MM.1S (cell line): ENCODE measurements around the gene FBXL20.

Experiments
- DNase-seq: peaks from one replicate; pipeline ENCODE4 v3.0.0-alpha.2; 2015
- H2AFZ ChIP-seq: fragments of 300-600 bp; sonication (generic); 2 replicates; pipeline ENCODE4 v1.6.0; 2016; ENCODE audit warnings: antibody characterized with exemption, low read length
- H3F3A ChIP-seq: fragments of 300-600 bp; sonication (generic); 2 replicates; pipeline ENCODE4 v1.6.1; 2016; ENCODE audit warnings: mild to moderate bottlenecking, antibody characterized with exemption, low read length, moderate library complexity, mixed read lengths; ENCODE audit not compliant: insufficient read depth
- H3K27ac ChIP-seq: fragments of 300-600 bp; sonication (generic); 2 replicates; pipeline ENCODE4 v1.5.1; 2016; ENCODE audit warnings: mild to moderate bottlenecking, low read length
- H3K27me3 ChIP-seq: fragments of 300-600 bp; sonication (generic); replicated peaks from 2 replicates; pipeline ENCODE4 v1.6.0; 2016; ENCODE audit warnings: low read length; ENCODE audit not compliant: insufficient read depth
- H3K36me3 ChIP-seq: fragments of 300-600 bp; sonication (generic); replicated peaks from 2 replicates; pipeline ENCODE4 v1.6.1; 2016; ENCODE audit warnings: mild to moderate bottlenecking, low read length, mixed read lengths; ENCODE audit not compliant: insufficient read depth
- H3K4me1 ChIP-seq: fragments of 300-600 bp; sonication (generic); 2 replicates; pipeline ENCODE4 v1.6.1; 2016; ENCODE audit warnings: low read length, mixed read lengths
- H3K4me2 ChIP-seq: fragments of 300-600 bp; sonication (generic); 2 replicates; pipeline ENCODE4 v1.6.0; 2016; ENCODE audit warnings: low read depth, low read length
- H3K4me3 ChIP-seq: fragments of 300-600 bp; sonication (generic); 2 replicates; pipeline ENCODE4 v1.5.1; 2016; ENCODE audit warnings: low read length, mixed read lengths
- H3K79me2 ChIP-seq: fragments of 300-600 bp; sonication (generic); 2 replicates; pipeline ENCODE4 v1.6.1; 2016; ENCODE audit warnings: mixed run types, low read length, mixed read lengths
- H3K9ac ChIP-seq: fragments of 300-600 bp; sonication (generic); 2 replicates; pipeline ENCODE4 v1.6.1; 2016; ENCODE audit warnings: low read length, mixed read lengths
- H3K9me2 ChIP-seq: fragments of 300-600 bp; sonication (generic); replicated peaks from 2 replicates; pipeline ENCODE4 v1.6.1; 2016; ENCODE audit warnings: mild to moderate bottlenecking, low read length, mixed read lengths; ENCODE audit not compliant: insufficient read depth
- H3K9me3 ChIP-seq: fragments of 300-600 bp; sonication (generic); replicated peaks from 2 replicates; pipeline ENCODE4 v1.6.1; 2016; ENCODE audit warnings: mild to moderate bottlenecking, low read length, mixed read lengths; ENCODE audit not compliant: insufficient read depth
- H4K20me1 ChIP-seq: fragments of 300-600 bp; sonication (generic); 2 replicates; pipeline ENCODE4 v1.6.1; 2016; ENCODE audit warnings: mild to moderate bottlenecking, low read length, moderate library complexity, mixed read lengths; ENCODE audit not compliant: insufficient read depth
- EZH2 ChIP-seq: fragments of 300-600 bp; sonication (generic); optimal IDR thresholded peaks from 2 replicates; pipeline ENCODE3; 2017; ENCODE audit warnings: low read depth, mild to moderate bottlenecking, antibody characterized with exemption, low read length, mixed read lengths
- EZH2phosphoT487 ChIP-seq: fragments of 300-600 bp; sonication (generic); IDR thresholded peaks from 2 replicates; pipeline ENCODE4 v1.6.1; 2018; ENCODE audit warnings: antibody characterized with exemption, low read length
- TF ChIP-seq, protein P1 (sequence below): fragments of 300-600 bp; sonication (generic); IDR thresholded peaks from 2 replicates; pipeline ENCODE4 v1.5.1; 2016; ENCODE audit warnings: antibody characterized with exemption, low read length, mixed read lengths

Gene FBXL20

DNA sequence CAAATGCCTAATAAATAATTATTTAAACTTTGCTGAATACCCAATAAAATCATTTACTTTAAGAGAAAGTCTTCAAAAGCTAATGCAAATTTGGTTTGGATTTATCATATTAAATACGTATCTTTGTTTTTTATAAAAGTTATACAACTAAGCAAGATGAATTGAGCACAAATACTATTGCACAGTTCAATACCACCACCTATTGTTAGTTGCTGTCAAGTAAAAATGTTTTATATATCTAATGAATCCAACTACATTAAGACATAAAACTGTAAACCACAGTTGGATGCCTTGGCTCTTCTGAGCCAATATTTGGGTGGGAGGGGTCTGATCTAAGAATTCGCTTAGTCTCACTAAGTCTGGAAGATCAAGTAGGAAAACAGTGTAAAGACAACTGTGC is 7.7 kb downstream of the FBXL20 start:
- H3K27ac ChIP-seq = no peak overlapping the region
- no peak overlapping the region for H2AFZ ChIP-seq
- H3K36me3 ChIP-seq = no peaks in the 10 kb centered on the region
- H3K27me3 ChIP-seq = no peaks in the 10 kb centered on the region
- TF ChIP-seq EZH2 (no peak), EZH2phosphoT487 (no peak)
- TF ChIP-seq, protein P1, sequence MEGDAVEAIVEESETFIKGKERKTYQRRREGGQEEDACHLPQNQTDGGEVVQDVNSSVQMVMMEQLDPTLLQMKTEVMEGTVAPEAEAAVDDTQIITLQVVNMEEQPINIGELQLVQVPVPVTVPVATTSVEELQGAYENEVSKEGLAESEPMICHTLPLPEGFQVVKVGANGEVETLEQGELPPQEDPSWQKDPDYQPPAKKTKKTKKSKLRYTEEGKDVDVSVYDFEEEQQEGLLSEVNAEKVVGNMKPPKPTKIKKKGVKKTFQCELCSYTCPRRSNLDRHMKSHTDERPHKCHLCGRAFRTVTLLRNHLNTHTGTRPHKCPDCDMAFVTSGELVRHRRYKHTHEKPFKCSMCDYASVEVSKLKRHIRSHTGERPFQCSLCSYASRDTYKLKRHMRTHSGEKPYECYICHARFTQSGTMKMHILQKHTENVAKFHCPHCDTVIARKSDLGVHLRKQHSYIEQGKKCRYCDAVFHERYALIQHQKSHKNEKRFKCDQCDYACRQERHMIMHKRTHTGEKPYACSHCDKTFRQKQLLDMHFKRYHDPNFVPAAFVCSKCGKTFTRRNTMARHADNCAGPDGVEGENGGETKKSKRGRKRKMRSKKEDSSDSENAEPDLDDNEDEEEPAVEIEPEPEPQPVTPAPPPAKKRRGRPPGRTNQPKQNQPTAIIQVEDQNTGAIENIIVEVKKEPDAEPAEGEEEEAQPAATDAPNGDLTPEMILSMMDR = no peak
- H3F3A ChIP-seq = no peaks in the 10 kb centered on the region
- no peaks in the 10 kb centered on the region for H3K9me2 ChIP-seq
- H3K4me3 ChIP-seq = no peak overlapping the region
- H4K20me1 ChIP-seq = no peaks in the 10 kb centered on the region
- no peak overlapping the region for H3K4me2 ChIP-seq
- no peaks in the 10 kb centered on the region for H3K4me1 ChIP-seq
- no peak for DNase-seq
- H3K9ac ChIP-seq = no peak overlapping the region
- H3K9me3 ChIP-seq = no peaks in the 10 kb centered on the region
- H3K79me2 ChIP-seq = peaks cover 28% of the 10 kb centered on the region

DNA sequence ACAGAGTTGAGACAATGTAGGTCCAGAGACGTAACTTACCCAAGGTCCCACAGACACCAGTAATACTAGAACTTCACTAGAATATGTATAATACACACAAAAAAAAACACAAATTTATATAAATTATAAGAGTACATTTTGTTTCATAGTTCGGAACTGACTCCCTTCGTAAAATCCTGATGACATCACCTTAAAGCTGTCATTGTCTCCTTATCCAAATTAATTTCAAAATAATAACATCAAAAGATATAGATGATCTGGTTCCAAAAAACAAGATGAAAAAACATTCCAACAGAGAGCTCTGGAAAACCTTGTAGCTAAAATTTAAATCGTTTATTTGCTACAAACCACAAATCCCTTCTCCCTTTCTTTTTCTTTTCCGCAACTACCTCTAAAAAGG is 10.0 kb downstream of the FBXL20 start:
- Histone ChIP-seq H2AFZ (no peak overlapping the region), H3K79me2 (peaks cover 11% of the 10 kb centered on the region; the same call in 1 of the 2 replicates), H3K27me3 (no peaks in the 10 kb centered on the region), H3K4me2 (no peak overlapping the region), H4K20me1 (no peaks in the 10 kb centered on the region), H3K36me3 (no peaks in the 10 kb centered on the region), H3K9me2 (no peaks in the 10 kb centered on the region), H3K27ac (no peak overlapping the region), H3K9me3 (no peaks in the 10 kb centered on the region), H3K9ac (no peak overlapping the region), H3K4me1 (no peaks in the 10 kb centered on the region), H3K4me3 (no peak overlapping the region), H3F3A (no peaks in the 10 kb centered on the region)
- no peak for DNase-seq
- TF ChIP-seq EZH2 (no peak), EZH2phosphoT487 (no peak)
- TF ChIP-seq, protein P1 = no peak

DNA sequence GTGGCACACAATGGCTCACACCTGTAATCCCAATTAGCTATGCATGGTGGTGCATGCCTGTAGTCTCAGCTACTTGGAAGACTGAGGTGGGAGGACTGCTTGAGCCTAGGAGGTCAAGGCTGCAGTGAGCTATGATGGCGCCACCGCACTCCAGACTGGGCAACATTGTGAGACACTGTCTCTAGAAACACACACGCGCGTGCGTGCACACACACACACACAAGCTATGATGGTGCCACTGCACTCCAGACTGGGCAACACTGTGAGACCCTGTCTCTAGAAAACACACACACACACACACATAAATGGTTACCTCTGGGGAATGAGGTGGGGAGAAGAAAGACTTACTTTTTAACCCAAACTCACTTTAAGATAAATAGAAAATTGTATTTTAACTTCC is 16.4 kb downstream of the FBXL20 start:
- Histone ChIP-seq H3K9ac (no peak overlapping the region), H3K9me3 (no peaks in the 10 kb centered on the region)

More for the DNA sequence above, 16.4 kb downstream of the FBXL20 start:
- Histone ChIP-seq H3K27ac (no peak overlapping the region), H3K36me3 (no peaks in the 10 kb centered on the region), H3K4me2 (no peak overlapping the region), H3K27me3 (no peaks in the 10 kb centered on the region), H4K20me1 (no peaks in the 10 kb centered on the region), H3F3A (no peaks in the 10 kb centered on the region), H2AFZ (no peak overlapping the region), H3K4me3 (no peak overlapping the region), H3K4me1 (no peaks in the 10 kb centered on the region), H3K9me2 (no peaks in the 10 kb centered on the region), H3K79me2 (peaks cover 4% of the 10 kb centered on the region; the same call in 1 of the 2 replicates)
- no peak for DNase-seq
- no peak for TF ChIP-seq EZH2
- TF ChIP-seq EZH2phosphoT487 = no peak
- TF ChIP-seq, protein P1 = no peak
